ENCODE measurements around the gene MTF1.

DNA sequence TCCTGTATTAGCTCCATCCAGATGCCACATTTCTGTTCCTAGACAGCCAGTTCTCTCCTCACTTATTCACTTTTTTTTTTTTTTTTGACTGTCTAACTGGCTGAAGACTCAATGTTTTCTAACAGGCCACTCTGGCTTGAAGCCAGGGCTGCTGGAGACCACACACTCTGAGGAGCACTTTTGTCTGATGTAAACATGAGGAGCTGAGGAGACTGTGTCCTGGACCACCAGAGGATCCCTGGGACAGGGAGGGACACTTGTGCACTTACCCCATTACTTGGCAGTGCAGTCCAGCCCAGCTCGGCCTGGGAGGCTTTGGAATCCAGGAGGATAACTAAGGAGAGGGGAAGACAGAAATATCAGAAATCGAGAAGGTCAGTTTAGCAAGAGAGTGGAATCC is 96.9 kb downstream of the MTF1 start:
- TF ChIP-seq POLR2A (IDR thresholded peaks at IDR 0.05; ENCODE audit: low read length) (no peak), GATA1 (IDR thresholded peaks at IDR 0.05; ENCODE audit: low read depth, low read length) (no peak)

Data from erythroblast (primary cell).